Adrenal gland (tissue), 12 donors: ENCODE measurements around the gene PLD5. TPM values are rescaled to one million over a fixed set of nuclear protein-coding genes. Genes with fewer than 3 reads are reported as not detected.
A peak's percentile ranks its signal among the peaks of the same experiment; 100 is the strongest.
"Not testable (repeated sequence)": the region's sequence is repeated elsewhere in the genome, so short reads cannot be mapped to it uniquely, and the experiment has no call there.

Experiments
- DNase-seq, 7 donors: peaks; one replicate each; pipeline ENCODE4 v3.0.0-alpha.2; 2019 to 2020
- H3K27ac ChIP-seq, 5 donors: fragments of 200-600 bp; sonication (generic) in 4 of 5; 1 replicate in 3 of 5; 2 replicates in 2 of 5; pipeline versions ENCODE4 v1.5.1 to v1.8.0; 2016 to 2020; ENCODE audit warnings: mild to moderate bottlenecking in 1 of 5
- H3K27me3 ChIP-seq: fragments of 200-600 bp; 2 replicates; pipeline ENCODE4 v1.8.0; 2021
- H3K36me3 ChIP-seq, 2 donors: fragments of 200-600 bp; replicated peaks in 1 of 2; 1 replicate in 1 of 2; 2 replicates in 1 of 2; pipeline versions ENCODE4 v1.5.1 to v1.8.0; 2018 to 2022
- H3K4me1 ChIP-seq, 2 donors: fragments of 200-600 bp; replicated peaks in 1 of 2; 1 replicate in 1 of 2; 2 replicates in 1 of 2; pipeline versions ENCODE4 v1.5.1 to v1.8.0; 2018 to 2021
- H3K4me3 ChIP-seq, 4 donors: fragments of 200-600 bp; sonication (generic) in 3 of 4; one replicate each; pipeline ENCODE4 v1.5.1; 2016 to 2018
- H3K9me3 ChIP-seq, 3 donors: fragments of 200-600 bp; sonication (generic) in 1 of 3; replicated peaks in 1 of 3; 1 replicate in 2 of 3; 2 replicates in 1 of 3; pipeline versions ENCODE4 v1.5.1 to v1.8.0; 2016 to 2021
- POLR2A ChIP-seq, 2 donors: fragments of 450-650 bp; IDR thresholded peaks; one replicate each; pipeline ENCODE4 v1.6.1; 2017; ENCODE audit warnings: antibody characterized with exemption in 2 of 2, mild to moderate bottlenecking in 2 of 2, moderate library complexity in 1 of 2
- WGBS, 4 donors: extraction: QIAGEN DNeasy Blood & Tissue Kit in 2 of 4; methylation state at CpG; one replicate each; pipeline versions ENCODE4 v1.1.5 to v1.1.7; 2013 to 2017; 5-methylcytosine and 5-hydroxymethylcytosine counted together
- intact Hi-C, 2 donors: fragments of 100-400 bp; cut with DNase I; formaldehyde crosslinking; loops; one replicate each; pipeline versions ENCODE4 v1.14.1 to v1.15.0; 2022 to 2023
- polyA plus RNA-seq, 3 donors: library from polyadenylated mRNA; stranded (reverse); fragments of 200-250 nt in 2 of 3; fragments of 350-450 nt in 1 of 3; fragmentation: Illumina TruSeq in 1 of 3; extraction: RNeasy Lipid Tissue Mini Kit (QIAGEN cat#74804) in 1 of 3; gene quantifications; one replicate each; pipeline ENCODE4 v1.2.3, GENCODE V29; 2013 to 2014
- total RNA-seq, 9 donors: library from RNA; depleted of rRNA in 4 of 9; stranded (reverse); fragments of >200 nt in 4 of 9; fragments of 120-200 nt in 1 of 9; fragmentation: NEBNext Ultra II Directional in 1 of 9; extraction: Animal tissue kit (Norgen Biotek cat#: 25700) in 1 of 9; gene quantifications; one replicate each; pipeline versions ENCODE4 v1.1.0 to v1.2.4, GENCODE V29; 2013 to 2023
- TF ChIP-seq, protein P1 (sequence below), 6 experiments: fragments of 450-650 bp in 4 of 6; fragments of 200-600 bp in 2 of 6; sonication (generic) in 1 of 6; IDR thresholded peaks; 1 replicate in 5 of 6; 2 replicates in 1 of 6; pipeline versions ENCODE4 v1.5.1 to v1.8.0; 2016 to 2021; ENCODE audit warnings: antibody characterized with exemption in 6 of 6, mild to moderate bottlenecking in 2 of 6, moderate library complexity in 1 of 6
- donor health status: healthy with polysubstance abuse.
- donor health status: Bipolar disorder and iron deficiency.
- donor health status: DM: yes; HTN: yes; CAD: no.
- donor health status: DM: no; HTN: no; CAD: no.
- donor health status: DM: no; HTN: no; CAD: no.
- donor health status: DM: yes; HTN: yes; CAD: no.

PLD5 gene
- total and polyA plus RNA-seq, 12 donors = 0.24 to 9.6 (median 2.5) TPM

DNA sequence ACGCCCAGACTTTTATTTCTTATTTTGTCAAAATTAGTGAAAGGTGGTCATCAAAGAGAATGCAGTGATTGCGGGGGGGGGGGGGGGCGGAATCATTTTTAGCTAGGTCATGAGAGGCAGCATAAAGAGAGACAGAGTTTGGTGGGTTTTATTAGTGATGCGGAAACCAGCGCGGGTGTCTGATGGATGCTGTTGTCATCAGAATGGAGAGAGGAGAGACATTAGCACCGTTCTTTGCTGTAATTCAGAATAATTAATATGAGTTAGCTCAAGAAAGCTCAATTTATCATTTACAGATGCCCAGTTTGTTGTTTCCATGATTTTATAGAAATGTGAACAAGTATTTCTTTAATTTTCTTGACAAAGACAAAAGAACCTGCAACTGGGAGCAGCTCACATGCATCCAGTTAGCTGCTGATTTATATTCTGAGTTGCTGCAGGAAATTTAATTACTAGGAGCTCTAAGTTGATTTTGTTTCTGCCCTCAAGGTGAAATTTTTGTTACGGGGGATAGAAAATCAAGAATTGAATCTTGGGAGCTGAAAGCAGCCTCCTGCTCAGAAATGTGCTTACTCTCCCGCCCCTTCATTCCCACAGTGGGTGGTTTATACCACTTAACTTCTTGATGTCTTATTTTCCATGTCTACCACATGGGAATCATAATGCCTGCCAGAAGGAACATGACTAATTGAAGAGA is 392.2 kb downstream of the PLD5 start:
- no peak for TF ChIP-seq POLR2A (IDR thresholded peaks at IDR 0.05)
- TF ChIP-seq, protein P1, sequence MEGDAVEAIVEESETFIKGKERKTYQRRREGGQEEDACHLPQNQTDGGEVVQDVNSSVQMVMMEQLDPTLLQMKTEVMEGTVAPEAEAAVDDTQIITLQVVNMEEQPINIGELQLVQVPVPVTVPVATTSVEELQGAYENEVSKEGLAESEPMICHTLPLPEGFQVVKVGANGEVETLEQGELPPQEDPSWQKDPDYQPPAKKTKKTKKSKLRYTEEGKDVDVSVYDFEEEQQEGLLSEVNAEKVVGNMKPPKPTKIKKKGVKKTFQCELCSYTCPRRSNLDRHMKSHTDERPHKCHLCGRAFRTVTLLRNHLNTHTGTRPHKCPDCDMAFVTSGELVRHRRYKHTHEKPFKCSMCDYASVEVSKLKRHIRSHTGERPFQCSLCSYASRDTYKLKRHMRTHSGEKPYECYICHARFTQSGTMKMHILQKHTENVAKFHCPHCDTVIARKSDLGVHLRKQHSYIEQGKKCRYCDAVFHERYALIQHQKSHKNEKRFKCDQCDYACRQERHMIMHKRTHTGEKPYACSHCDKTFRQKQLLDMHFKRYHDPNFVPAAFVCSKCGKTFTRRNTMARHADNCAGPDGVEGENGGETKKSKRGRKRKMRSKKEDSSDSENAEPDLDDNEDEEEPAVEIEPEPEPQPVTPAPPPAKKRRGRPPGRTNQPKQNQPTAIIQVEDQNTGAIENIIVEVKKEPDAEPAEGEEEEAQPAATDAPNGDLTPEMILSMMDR (IDR thresholded peaks at IDR 0.05) = no peak
- Histone ChIP-seq H3K9me3 (no peaks in the 10 kb centered on the region), H3K4me3 (no peak overlapping the region), H3K4me1 (no peaks in the 10 kb centered on the region), H3K27me3 (no peaks in the 10 kb centered on the region), H3K36me3 (no peaks in the 10 kb centered on the region), H3K27ac (no peak overlapping the region)
- 67 to 80% (median 75%) methylated on average over 8 to 9 of the region's 9 CpGs for WGBS, 4 donors
- no peak for DNase-seq
- intact Hi-C loops = no loop called here

DNA sequence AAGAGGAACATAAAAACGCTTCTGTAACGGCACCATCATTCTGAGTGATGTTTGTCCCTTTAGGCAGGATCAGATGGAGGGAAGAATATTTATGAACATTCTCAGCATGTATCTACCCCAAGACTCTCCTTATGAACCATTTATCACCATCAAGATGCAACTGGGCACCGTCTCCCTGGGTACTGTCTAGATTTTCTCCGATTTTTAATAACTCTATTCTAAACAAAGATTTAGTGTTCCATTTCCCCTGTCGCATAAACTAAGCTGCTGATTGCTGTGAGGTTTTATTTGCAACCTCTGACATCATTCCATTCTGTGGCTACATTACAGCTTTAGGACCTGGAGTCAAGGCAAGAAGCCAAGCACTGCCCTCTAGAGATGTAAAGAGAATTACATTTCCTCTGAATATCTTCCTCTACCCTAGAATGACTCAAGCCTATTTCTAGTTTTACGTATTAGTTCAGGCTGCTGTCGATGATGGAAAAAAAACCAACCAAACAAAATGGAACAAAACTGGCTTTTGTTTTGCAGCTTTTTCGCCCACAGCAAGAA is 395.5 kb downstream of the PLD5 start:
- intact Hi-C loops = no loop called here
- no peak overlapping the region for H3K27ac ChIP-seq
- H3K4me1 ChIP-seq = no peaks in the 10 kb centered on the region
- no peak overlapping the region for H3K4me3 ChIP-seq
- H3K27me3 ChIP-seq = no peaks in the 10 kb centered on the region
- WGBS, 4 donors = 62 to 77% (median 73%) methylated on average over 8 of the region's 8 CpGs
- no peak for TF ChIP-seq POLR2A (IDR thresholded peaks at IDR 0.05)
- TF ChIP-seq, protein P1 (IDR thresholded peaks at IDR 0.05) = peak in 4 of 6 experiments; percentile 16 to 34 (median 21)
- H3K9me3 ChIP-seq = no peaks in the 10 kb centered on the region
- no peaks in the 10 kb centered on the region for H3K36me3 ChIP-seq
- DNase-seq = peak in 2 of 7 donors; percentile 19 to 40

DNA sequence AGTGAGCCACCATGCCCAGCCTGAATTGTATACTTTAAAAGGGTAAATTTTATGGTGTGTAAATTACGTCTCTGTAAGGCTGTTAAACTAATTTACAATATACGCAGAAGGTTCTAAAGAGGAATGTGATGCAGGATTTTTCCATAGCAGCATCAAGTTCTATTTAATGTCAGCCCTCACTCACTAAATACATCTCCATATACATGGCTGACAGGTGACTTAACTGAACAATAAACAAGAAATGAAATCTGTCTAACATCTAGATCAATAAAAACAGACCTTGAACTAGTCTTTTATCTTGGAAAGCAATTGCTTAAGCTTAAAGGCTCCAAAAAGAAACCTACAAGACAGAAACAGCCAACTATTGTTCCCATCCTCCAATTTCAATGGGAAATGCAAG is 404.1 kb downstream of the PLD5 start:
- 79 to 85% (median 80%) methylated on average over 2 of the region's 2 CpGs for WGBS, 4 donors
- H3K27ac ChIP-seq = no peak overlapping the region
- H3K27me3 ChIP-seq = no peaks in the 10 kb centered on the region
- DNase-seq = no peak
- H3K4me3 ChIP-seq = no peak overlapping the region
- intact Hi-C loops = no loop called here
- TF ChIP-seq, protein P1 (IDR thresholded peaks at IDR 0.05) = no peak
- H3K9me3 ChIP-seq = no peaks in the 10 kb centered on the region
- no peaks in the 10 kb centered on the region for H3K36me3 ChIP-seq
- no peaks in the 10 kb centered on the region for H3K4me1 ChIP-seq

DNA sequence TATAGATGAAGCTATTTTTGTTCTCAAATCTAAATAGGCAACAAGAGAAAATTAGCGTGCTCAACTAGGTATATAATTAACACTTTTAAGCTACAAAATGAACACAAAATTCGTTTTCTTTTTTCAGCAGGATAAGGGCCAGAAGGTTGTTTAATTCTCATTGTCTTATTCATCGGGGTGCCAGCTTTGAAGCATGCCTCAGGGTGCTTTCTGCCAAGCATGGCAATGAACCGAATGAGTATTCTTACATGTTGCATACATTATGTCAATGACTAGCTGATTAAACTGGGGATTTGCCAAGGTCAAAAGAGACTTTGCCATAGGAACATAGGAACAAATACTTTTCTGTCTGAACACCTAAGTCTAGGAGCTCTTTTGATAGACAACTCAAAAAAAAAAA is 423.6 kb downstream of the PLD5 start:
- H3K27me3 ChIP-seq = no peaks in the 10 kb centered on the region
- H3K36me3 ChIP-seq = no peaks in the 10 kb centered on the region
- H3K4me3 ChIP-seq = no peak overlapping the region
- no peak for TF ChIP-seq POLR2A (IDR thresholded peaks at IDR 0.05)
- TF ChIP-seq, protein P1 (IDR thresholded peaks at IDR 0.05) = no peak
- 72 to 82% (median 76%) methylated on average over 4 of the region's 4 CpGs for WGBS, 4 donors
- intact Hi-C loops = no loop called here
- no peaks in the 10 kb centered on the region for H3K9me3 ChIP-seq
- H3K4me1 ChIP-seq = no peaks in the 10 kb centered on the region
- no peak for DNase-seq
- no peak overlapping the region for H3K27ac ChIP-seq

DNA sequence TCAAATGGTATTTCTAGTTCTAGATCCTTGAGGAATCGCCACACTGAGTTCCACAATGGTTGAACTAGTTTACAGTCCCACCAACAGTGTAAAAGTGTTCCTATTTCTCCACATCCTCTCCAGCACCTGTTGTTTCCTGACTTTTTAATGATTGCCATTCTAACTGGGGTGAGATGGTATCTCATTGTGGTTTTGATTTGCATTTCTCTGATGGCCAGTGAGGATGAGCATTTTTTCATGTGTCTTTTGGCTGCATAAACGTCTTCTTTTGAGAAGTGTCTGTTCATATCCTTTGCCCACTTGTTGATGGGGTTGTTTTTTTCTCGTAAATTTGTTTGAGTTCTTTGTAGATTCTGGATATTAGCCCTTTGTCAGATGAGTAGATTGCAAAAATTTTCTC is 427.2 kb downstream of the PLD5 start:
- H3K27ac ChIP-seq, H3K36me3 ChIP-seq, DNase-seq, H3K9me3 ChIP-seq, H3K27me3 ChIP-seq, intact Hi-C loops, H3K4me3 ChIP-seq, H3K4me1 ChIP-seq: not testable (repeated sequence)
- 71 to 79% (median 77%) methylated on average over 2 to 3 of the region's 3 CpGs for WGBS, 4 donors
